Gastrocnemius medialis (tissue), 4 donors: ENCODE data around the gene ZNF804A.

Experiments
- POLR2A ChIP-seq, 2 donors: fragments of 450-650 bp; IDR thresholded peaks; one replicate each; pipeline ENCODE4 v1.6.1; 2017; ENCODE audit warnings: antibody characterized with exemption in 2 of 2, mild to moderate bottlenecking in 2 of 2, moderate library complexity in 2 of 2
- TF ChIP-seq, protein P1 (sequence below), 5 experiments: fragments of 450-650 bp in 3 of 5; fragments of 200-600 bp in 2 of 5; sonication (generic) in 2 of 5; IDR thresholded peaks in 4 of 5; conservative IDR thresholded peaks in 1 of 5; 1 replicate in 4 of 5; 2 replicates in 1 of 5; pipeline ENCODE4 v1.5.1; 2016 to 2019; ENCODE audit warnings: antibody characterized with exemption in 5 of 5, mild to moderate bottlenecking in 3 of 5, moderate library complexity in 3 of 5

- TF ChIP-seq, protein P1, sequence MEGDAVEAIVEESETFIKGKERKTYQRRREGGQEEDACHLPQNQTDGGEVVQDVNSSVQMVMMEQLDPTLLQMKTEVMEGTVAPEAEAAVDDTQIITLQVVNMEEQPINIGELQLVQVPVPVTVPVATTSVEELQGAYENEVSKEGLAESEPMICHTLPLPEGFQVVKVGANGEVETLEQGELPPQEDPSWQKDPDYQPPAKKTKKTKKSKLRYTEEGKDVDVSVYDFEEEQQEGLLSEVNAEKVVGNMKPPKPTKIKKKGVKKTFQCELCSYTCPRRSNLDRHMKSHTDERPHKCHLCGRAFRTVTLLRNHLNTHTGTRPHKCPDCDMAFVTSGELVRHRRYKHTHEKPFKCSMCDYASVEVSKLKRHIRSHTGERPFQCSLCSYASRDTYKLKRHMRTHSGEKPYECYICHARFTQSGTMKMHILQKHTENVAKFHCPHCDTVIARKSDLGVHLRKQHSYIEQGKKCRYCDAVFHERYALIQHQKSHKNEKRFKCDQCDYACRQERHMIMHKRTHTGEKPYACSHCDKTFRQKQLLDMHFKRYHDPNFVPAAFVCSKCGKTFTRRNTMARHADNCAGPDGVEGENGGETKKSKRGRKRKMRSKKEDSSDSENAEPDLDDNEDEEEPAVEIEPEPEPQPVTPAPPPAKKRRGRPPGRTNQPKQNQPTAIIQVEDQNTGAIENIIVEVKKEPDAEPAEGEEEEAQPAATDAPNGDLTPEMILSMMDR (IDR thresholded peaks at IDR 0.05 in 4 of 5, conservative IDR thresholded peaks at IDR 0.05 in 1 of 5): no peak
- TF ChIP-seq POLR2A (IDR thresholded peaks at IDR 0.05): no peak
These were observed 201.1 kb downstream of the ZNF804A start for GRCh38 chr2:184799379-184799778.
